ENCODE measurements around the gene VPS37C. TPM values are rescaled to one million over a fixed set of nuclear protein-coding genes. Genes with fewer than 3 reads are reported as not detected.
"Not testable (repeated sequence)": the region's sequence is repeated elsewhere in the genome, so short reads cannot be mapped to it uniquely, and the experiment has no call there.

The VPS37C gene
- total RNA-seq, 1 donor from 2014 or later = 19.6 TPM

- Mint-ChIP-seq H3K4me1 (ENCODE audit: low read depth) (no peaks in the 10 kb centered on the region), H3K4me3 (ENCODE audit: unreplicated experiment) (no peak overlapping the region), H3K36me3 (ENCODE audit: low read depth) (no peaks in the 10 kb centered on the region), H3K9me3 (ENCODE audit: low read depth) (no peaks in the 10 kb centered on the region), H3K27ac (ENCODE audit: unreplicated experiment) (no peak overlapping the region), H3K27me3 (ENCODE audit: low read depth) (peaks cover 16% of the 10 kb centered on the region)
- TF ChIP-seq, protein P1, sequence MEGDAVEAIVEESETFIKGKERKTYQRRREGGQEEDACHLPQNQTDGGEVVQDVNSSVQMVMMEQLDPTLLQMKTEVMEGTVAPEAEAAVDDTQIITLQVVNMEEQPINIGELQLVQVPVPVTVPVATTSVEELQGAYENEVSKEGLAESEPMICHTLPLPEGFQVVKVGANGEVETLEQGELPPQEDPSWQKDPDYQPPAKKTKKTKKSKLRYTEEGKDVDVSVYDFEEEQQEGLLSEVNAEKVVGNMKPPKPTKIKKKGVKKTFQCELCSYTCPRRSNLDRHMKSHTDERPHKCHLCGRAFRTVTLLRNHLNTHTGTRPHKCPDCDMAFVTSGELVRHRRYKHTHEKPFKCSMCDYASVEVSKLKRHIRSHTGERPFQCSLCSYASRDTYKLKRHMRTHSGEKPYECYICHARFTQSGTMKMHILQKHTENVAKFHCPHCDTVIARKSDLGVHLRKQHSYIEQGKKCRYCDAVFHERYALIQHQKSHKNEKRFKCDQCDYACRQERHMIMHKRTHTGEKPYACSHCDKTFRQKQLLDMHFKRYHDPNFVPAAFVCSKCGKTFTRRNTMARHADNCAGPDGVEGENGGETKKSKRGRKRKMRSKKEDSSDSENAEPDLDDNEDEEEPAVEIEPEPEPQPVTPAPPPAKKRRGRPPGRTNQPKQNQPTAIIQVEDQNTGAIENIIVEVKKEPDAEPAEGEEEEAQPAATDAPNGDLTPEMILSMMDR (IDR thresholded peaks at IDR 0.05) = peak; percentile 40
- no peak for DNase-seq (ENCODE audit: low spot score)
Observed at GRCh38 chr11:61183645-61184044, 22.4 kb upstream of the VPS37C start.

DNA sequence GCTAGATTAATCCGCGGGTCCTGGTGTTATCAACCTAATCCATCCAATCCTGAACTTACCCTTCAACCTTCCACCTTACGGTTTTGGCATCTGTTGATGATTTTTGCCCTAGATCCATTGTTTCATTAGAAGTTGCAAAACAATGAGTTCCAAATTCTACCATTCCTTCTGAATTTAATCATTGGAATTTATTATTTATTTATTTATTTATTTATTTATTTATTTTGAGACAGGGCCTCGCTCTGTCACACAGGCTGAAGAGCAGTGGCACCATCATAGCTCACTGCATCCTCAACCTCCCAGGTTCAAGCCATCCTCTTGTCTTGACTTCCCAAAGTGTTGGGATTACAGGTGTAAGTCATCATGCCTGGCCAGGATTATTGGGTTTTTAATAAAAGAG, 20.3 kb upstream of the VPS37C start:
- H3K27ac Mint-ChIP-seq (ENCODE audit: unreplicated experiment) = no peak overlapping the region
- no peak for DNase-seq (ENCODE audit: low spot score)
- H3K4me3 Mint-ChIP-seq (ENCODE audit: unreplicated experiment) = no peak overlapping the region
- no peaks in the 10 kb centered on the region for H3K9me3 Mint-ChIP-seq (ENCODE audit: low read depth)
- no peaks in the 10 kb centered on the region for H3K36me3 Mint-ChIP-seq (ENCODE audit: low read depth)
- TF ChIP-seq, protein P1 (IDR thresholded peaks at IDR 0.05) = no peak
- peaks cover 19% of the 10 kb centered on the region for H3K27me3 Mint-ChIP-seq (ENCODE audit: low read depth)
- no peaks in the 10 kb centered on the region for H3K4me1 Mint-ChIP-seq (ENCODE audit: low read depth)

DNA sequence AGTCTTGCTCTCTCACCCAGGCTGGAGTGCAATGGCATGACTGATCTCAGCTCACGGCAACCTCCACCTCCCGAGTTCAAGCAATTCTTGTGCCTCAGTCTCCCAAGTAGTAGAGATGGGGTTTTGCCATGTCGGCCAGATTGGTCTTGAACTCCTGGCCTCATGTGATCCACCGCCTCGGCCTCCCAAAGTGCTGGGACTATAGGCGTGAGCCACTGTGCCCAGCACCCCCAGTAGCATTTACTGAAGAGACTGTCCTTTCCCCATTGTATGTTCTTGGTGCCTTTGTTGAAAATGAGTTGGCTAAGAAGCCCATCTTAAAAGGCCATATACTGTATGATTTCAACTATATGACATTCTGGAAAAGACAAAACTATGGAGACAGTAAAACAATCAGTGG, 19.0 kb upstream of the VPS37C start:
- not testable (repeated sequence) for H3K4me3 Mint-ChIP-seq (ENCODE audit: unreplicated experiment); H3K9me3 Mint-ChIP-seq (ENCODE audit: low read depth); H3K36me3 Mint-ChIP-seq (ENCODE audit: low read depth); H3K4me1 Mint-ChIP-seq (ENCODE audit: low read depth); DNase-seq (ENCODE audit: low spot score); H3K27ac Mint-ChIP-seq (ENCODE audit: unreplicated experiment)
- peaks cover 30% of the 10 kb centered on the region for H3K27me3 Mint-ChIP-seq (ENCODE audit: low read depth)

- no peak overlapping the region for H3K27ac Mint-ChIP-seq (ENCODE audit: unreplicated experiment)
- H3K4me3 Mint-ChIP-seq (ENCODE audit: unreplicated experiment) = no peak overlapping the region
- peaks cover 1% of the 10 kb centered on the region for H3K36me3 Mint-ChIP-seq (ENCODE audit: low read depth)
- no peaks in the 10 kb centered on the region for H3K4me1 Mint-ChIP-seq (ENCODE audit: low read depth)
- no peak for DNase-seq (ENCODE audit: low spot score)
- H3K9me3 Mint-ChIP-seq (ENCODE audit: low read depth) = no peaks in the 10 kb centered on the region
- TF ChIP-seq, protein P1 (IDR thresholded peaks at IDR 0.05) = no peak
- peaks cover 57% of the 10 kb centered on the region for H3K27me3 Mint-ChIP-seq (ENCODE audit: low read depth)
Observed at GRCh38 chr11:61176446-61176845, 15.2 kb upstream of the VPS37C start.

DNA sequence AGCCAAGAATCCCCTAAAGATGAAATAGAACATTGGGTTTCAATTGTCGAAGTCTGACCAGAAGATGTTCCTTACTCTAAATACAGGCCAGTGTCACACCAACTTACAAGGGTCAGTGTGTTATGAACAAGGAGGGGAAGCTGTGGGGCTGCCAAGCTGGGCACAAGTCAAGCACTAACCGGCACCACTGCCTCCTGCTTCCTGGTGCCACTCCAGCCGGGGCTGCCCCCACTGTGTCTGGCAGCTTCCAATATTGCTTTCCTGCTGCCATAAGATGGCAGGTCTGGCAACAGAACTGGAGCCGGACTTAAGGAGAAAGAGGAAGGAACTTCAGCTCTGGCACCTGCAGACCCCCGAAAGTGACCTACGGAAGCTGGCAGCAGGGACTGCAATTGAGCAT, 13.7 kb upstream of the VPS37C start:
- TF ChIP-seq, protein P1 (IDR thresholded peaks at IDR 0.05) = no peak
- Mint-ChIP-seq H3K9me3 (ENCODE audit: low read depth) (no peaks in the 10 kb centered on the region), H3K27me3 (ENCODE audit: low read depth) (peaks cover 48% of the 10 kb centered on the region), H3K4me1 (ENCODE audit: low read depth) (no peaks in the 10 kb centered on the region), H3K4me3 (ENCODE audit: unreplicated experiment) (no peak overlapping the region), H3K27ac (ENCODE audit: unreplicated experiment) (no peak overlapping the region), H3K36me3 (ENCODE audit: low read depth) (peaks cover 1% of the 10 kb centered on the region)
- no peak for DNase-seq (ENCODE audit: low spot score)

DNA sequence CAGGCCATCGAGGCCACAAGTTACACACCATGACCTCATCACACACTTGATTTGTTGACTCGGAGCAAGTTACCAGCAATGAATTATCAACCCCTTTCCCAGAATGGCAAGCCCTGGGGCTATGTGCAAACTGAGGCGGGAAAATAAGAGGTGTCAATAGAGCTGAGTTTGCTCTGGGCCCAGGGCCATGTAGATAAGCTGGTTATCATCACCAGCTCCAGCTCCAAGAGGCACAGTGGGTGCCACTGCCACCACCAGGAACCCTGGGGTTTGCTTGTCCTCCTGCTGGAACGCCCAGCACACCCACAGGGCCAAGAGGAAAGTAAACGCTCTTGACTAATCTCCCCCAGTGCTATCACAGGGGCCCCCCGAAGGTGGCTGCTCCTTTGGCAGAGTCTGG, 13.0 kb upstream of the VPS37C start:
- Mint-ChIP-seq H3K36me3 (ENCODE audit: low read depth) (peaks cover 1% of the 10 kb centered on the region), H3K4me1 (ENCODE audit: low read depth) (no peaks in the 10 kb centered on the region), H3K4me3 (ENCODE audit: unreplicated experiment) (no peak overlapping the region), H3K27ac (ENCODE audit: unreplicated experiment) (no peak overlapping the region), H3K9me3 (ENCODE audit: low read depth) (no peaks in the 10 kb centered on the region), H3K27me3 (ENCODE audit: low read depth) (peaks cover 47% of the 10 kb centered on the region)
- no peak for DNase-seq (ENCODE audit: low spot score)
- TF ChIP-seq, protein P1 (IDR thresholded peaks at IDR 0.05) = no peak

Measured in chondrocyte (in vitro differentiated cells).